Common myeloid progenitor, CD34-positive (primary cell): ENCODE measurements around the gene OTOG.

ENCODE experiments used
- CTCF ChIA-PET: fragments of 350-600 bp; sonication (Branson Sonifier 250); formaldehyde crosslinking; loops from one replicate; lab custom pipeline; 2021; ENCODE audit warnings: antibody characterized with exemption; lab: Charles Lee
- POLR2A ChIA-PET: fragments of 350-600 bp; sonication (Branson Sonifier 250); formaldehyde crosslinking; loops from one replicate; lab custom pipeline; 2021; ENCODE audit warnings: antibody characterized with exemption; lab: Charles Lee
- DNase-seq, 3 donors: peaks; one replicate each; pipeline versions ENCODE4 v3.0.0 to v3.0.0-alpha.2; 2013
- H3K27ac ChIP-seq, 2 experiments: 1 replicate in 1 of 2; 2 replicates in 1 of 2; pipeline ENCODE4 v1.7.0; 2013; ENCODE audit warnings: inconsistent platforms in 2 of 2, low read length in 2 of 2, mild to moderate bottlenecking in 2 of 2, low read depth in 1 of 2, moderate library complexity in 1 of 2; ENCODE audit not compliant: severe bottlenecking in 2 of 2, insufficient read depth in 1 of 2, poor library complexity in 1 of 2
- H3K27me3 ChIP-seq, 5 experiments: replicated peaks in 2 of 5; 1 replicate in 3 of 5; 2 replicates in 2 of 5; pipeline versions ENCODE4 v1.6.1 to v1.7.0; 2013; ENCODE audit warnings: low read length in 4 of 5, mild to moderate bottlenecking in 2 of 5, moderate library complexity in 2 of 5, inconsistent platforms in 1 of 5; ENCODE audit not compliant: insufficient read depth in 5 of 5, control insufficient read depth in 4 of 5
- H3K36me3 ChIP-seq, 4 experiments: 1 replicate in 2 of 4; 2 replicates in 2 of 4; pipeline versions ENCODE4 v1.6.1 to v1.7.0; 2013; ENCODE audit warnings: low read length in 3 of 4, control low read depth in 1 of 4, mild to moderate bottlenecking in 1 of 4; ENCODE audit not compliant: control insufficient read depth in 4 of 4, insufficient read depth in 4 of 4
- H3K4me1 ChIP-seq, 4 experiments: 1 replicate in 3 of 4; 2 replicates in 1 of 4; pipeline versions ENCODE4 v1.6.1 to v1.7.1; 2013; ENCODE audit warnings: low read length in 3 of 4, mild to moderate bottlenecking in 3 of 4, control low read depth in 1 of 4, inconsistent platforms in 1 of 4, moderate library complexity in 1 of 4; ENCODE audit not compliant: control insufficient read depth in 4 of 4, insufficient read depth in 4 of 4; ENCODE audit errors: control extremely low read depth in 1 of 4
- H3K4me3 ChIP-seq, 7 experiments: 1 replicate in 4 of 7; 2 replicates in 3 of 7; pipeline versions ENCODE4 v1.5.1 to v1.7.0; 2013; ENCODE audit warnings: mild to moderate bottlenecking in 7 of 7, low read length in 6 of 7, moderate library complexity in 6 of 7, inconsistent platforms in 2 of 7, low read depth in 2 of 7, control low read depth in 1 of 7; ENCODE audit not compliant: insufficient read depth in 4 of 7, control insufficient read depth in 1 of 7; ENCODE audit errors: extremely low read depth in 1 of 7
- H3K9me3 ChIP-seq, 5 experiments: 1 replicate in 4 of 5; 2 replicates in 1 of 5; pipeline versions ENCODE4 v1.6.1 to v1.7.1; 2013; ENCODE audit warnings: low read length in 4 of 5, mild to moderate bottlenecking in 2 of 5, inconsistent platforms in 1 of 5, low read depth in 1 of 5, moderate library complexity in 1 of 5; ENCODE audit not compliant: control insufficient read depth in 4 of 5, insufficient read depth in 2 of 5; ENCODE audit errors: control extremely low read depth in 1 of 5
- WGBS: methylation state at CpG from one replicate; pipeline ENCODE4 v1.1.5; 2013; ENCODE audit not compliant: insufficient coverage; 5-methylcytosine and 5-hydroxymethylcytosine counted together

OTOG gene

GRCh38 chr11:17691976-17692375 is 144.9 kb downstream of the OTOG start:
- H3K36me3 ChIP-seq = no peaks in the 10 kb centered on the region
- CTCF ChIA-PET = no interaction called here
- WGBS = 55% methylated on average over 9 of the region's 10 CpGs
- POLR2A ChIA-PET = no interaction called here
- H3K9me3 ChIP-seq = peaks cover 0 to 2% (median 0%) of the 10 kb centered on the region in 5 experiments
- peaks cover 0 to 2% (median 0%) of the 10 kb centered on the region in 4 experiments for H3K4me1 ChIP-seq
- DNase-seq = no peak
- no peak overlapping the region for H3K4me3 ChIP-seq
- H3K27me3 ChIP-seq = peaks cover 12 to 85% (median 21%) of the 10 kb centered on the region in 5 experiments
- H3K27ac ChIP-seq = no peak overlapping the region

GRCh38 chr11:17692931-17693330 is 145.9 kb downstream of the OTOG start:
- POLR2A ChIA-PET = no interaction called here
- H3K4me1 ChIP-seq = peaks cover 0 to 2% (median 0%) of the 10 kb centered on the region in 4 experiments
- CTCF ChIA-PET = interaction anchor here (0.7 kb wide), 1 partner anchor 14 kb away, joined by 3 read pairs; no protein-coding TSS in a partner anchor
- H3K36me3 ChIP-seq = no peaks in the 10 kb centered on the region
- H3K27me3 ChIP-seq = peaks cover 12 to 86% (median 22%) of the 10 kb centered on the region in 5 experiments
- no peak overlapping the region for H3K4me3 ChIP-seq
- DNase-seq = no peak
- peaks cover 0 to 2% (median 0%) of the 10 kb centered on the region in 5 experiments for H3K9me3 ChIP-seq
- H3K27ac ChIP-seq = no peak overlapping the region
- 57% methylated on average over 4 of the region's 7 CpGs for WGBS

- no peak for DNase-seq
- Histone ChIP-seq H3K27me3 (peaks cover 12 to 89% (median 23%) of the 10 kb centered on the region in 5 experiments), H3K36me3 (no peaks in the 10 kb centered on the region), H3K4me3 (no peak overlapping the region), H3K9me3 (peaks cover 0 to 2% (median 0%) of the 10 kb centered on the region in 5 experiments), H3K27ac (no peak overlapping the region), H3K4me1 (peaks cover 0 to 2% (median 0%) of the 10 kb centered on the region in 4 experiments)
- CTCF ChIA-PET = interaction anchor here (0.7 kb wide), 1 partner anchor 15 kb away, joined by 3 read pairs; no protein-coding TSS in a partner anchor
- POLR2A ChIA-PET = no interaction called here
- 87% methylated on average over 3 of the region's 4 CpGs for WGBS
Observed at GRCh38 chr11:17693531-17693930, 146.5 kb downstream of the OTOG start.

GRCh38 chr11:17694494-17695110 is 147.5 kb downstream of the OTOG start:
- Histone ChIP-seq H3K9me3 (peaks cover 0 to 2% (median 0%) of the 10 kb centered on the region in 5 experiments), H3K4me1 (peaks cover 0 to 2% (median 0%) of the 10 kb centered on the region in 4 experiments), H3K27me3 (peaks cover 12 to 84% (median 24%) of the 10 kb centered on the region in 5 experiments), H3K4me3 (no peak overlapping the region), H3K36me3 (no peaks in the 10 kb centered on the region), H3K27ac (no peak overlapping the region)
- 92% methylated on average over 9 of the region's 10 CpGs for WGBS
- ChIA-PET CTCF (no interaction called here), POLR2A (no interaction called here)
- DNase-seq = no peak

- Histone ChIP-seq H3K4me1 (peaks cover 0 to 2% (median 0%) of the 10 kb centered on the region in 4 experiments), H3K36me3 (no peaks in the 10 kb centered on the region), H3K4me3 (no peak overlapping the region), H3K9me3 (peaks cover 0 to 2% (median 0%) of the 10 kb centered on the region in 5 experiments), H3K27me3 (peaks cover 9 to 76% (median 24%) of the 10 kb centered on the region in 5 experiments), H3K27ac (no peak overlapping the region)
- DNase-seq = no peak
- CTCF ChIA-PET = no interaction called here
- POLR2A ChIA-PET = no interaction called here
- WGBS = 10% methylated on average over 48 of the region's 68 CpGs
Observed at GRCh38 chr11:17695454-17696441, 148.7 kb downstream of the OTOG start.

GRCh38 chr11:17696741-17697140 is 149.7 kb downstream of the OTOG start:
- peaks cover 0 to 2% (median 0%) of the 10 kb centered on the region in 4 experiments for H3K4me1 ChIP-seq
- H3K27ac ChIP-seq = no peak overlapping the region
- H3K9me3 ChIP-seq = peaks cover 0 to 2% (median 0%) of the 10 kb centered on the region in 5 experiments
- DNase-seq = no peak
- no peak overlapping the region for H3K4me3 ChIP-seq
- POLR2A ChIA-PET = no interaction called here
- CTCF ChIA-PET = no interaction called here
- peaks cover 9 to 70% (median 24%) of the 10 kb centered on the region in 5 experiments for H3K27me3 ChIP-seq
- 88% methylated on average over 5 of the region's 5 CpGs for WGBS
- H3K36me3 ChIP-seq = no peaks in the 10 kb centered on the region
